Effector memory CD4-positive, alpha-beta T cell (primary cell): Measurements from ENCODE around the gene ZNF655.
"Not testable (repeated sequence)": the region's sequence is repeated elsewhere in the genome, so short reads cannot be mapped to it uniquely, and the experiment has no call there.

Experiments
- DNase-seq, 3 donors: peaks; one replicate each; pipeline ENCODE4 v3.0.0-alpha.2; 2020
- H3K27ac ChIP-seq: 2 replicates; pipeline ENCODE4 v1.7.0; 2013; ENCODE audit warnings: mild to moderate bottlenecking, low read length, moderate library complexity; ENCODE audit not compliant: insufficient read depth, poor library complexity, severe bottlenecking
- H3K27me3 ChIP-seq: replicated peaks from 2 replicates; pipeline ENCODE4 v1.7.0; 2013; ENCODE audit warnings: mild to moderate bottlenecking, low read length; ENCODE audit not compliant: insufficient read depth, control insufficient read depth, poor library complexity, severe bottlenecking
- H3K36me3 ChIP-seq: 2 replicates; pipeline ENCODE4 v1.7.0; 2013; ENCODE audit warnings: mild to moderate bottlenecking, low read length, moderate library complexity; ENCODE audit not compliant: control insufficient read depth, insufficient read depth
- H3K4me1 ChIP-seq: 2 replicates; pipeline ENCODE4 v1.7.0; 2013; ENCODE audit warnings: low read length, mild to moderate bottlenecking; ENCODE audit not compliant: control insufficient read depth, insufficient read depth, poor library complexity, severe bottlenecking
- H3K4me3 ChIP-seq: 2 replicates; pipeline ENCODE4 v1.7.0; 2013; ENCODE audit warnings: low read length, low read depth, mild to moderate bottlenecking; ENCODE audit not compliant: insufficient read depth, poor library complexity, severe bottlenecking
- H3K9me3 ChIP-seq: 2 replicates; pipeline ENCODE4 v1.7.0; 2013; ENCODE audit warnings: mild to moderate bottlenecking, low read length, moderate library complexity; ENCODE audit not compliant: control insufficient read depth

The ZNF655 gene

GRCh38 chr7:99579281-99579955, 21.0 kb downstream of the ZNF655 start:
- DNase-seq = no peak
- Histone ChIP-seq H3K4me3 (peak overlapping the region; percentile 67), H3K27me3 (no peaks in the 10 kb centered on the region), H3K27ac (no peak overlapping the region), H3K36me3 (no peaks in the 10 kb centered on the region), H3K9me3 (no peaks in the 10 kb centered on the region), H3K4me1 (peaks cover 11% of the 10 kb centered on the region)

DNA sequence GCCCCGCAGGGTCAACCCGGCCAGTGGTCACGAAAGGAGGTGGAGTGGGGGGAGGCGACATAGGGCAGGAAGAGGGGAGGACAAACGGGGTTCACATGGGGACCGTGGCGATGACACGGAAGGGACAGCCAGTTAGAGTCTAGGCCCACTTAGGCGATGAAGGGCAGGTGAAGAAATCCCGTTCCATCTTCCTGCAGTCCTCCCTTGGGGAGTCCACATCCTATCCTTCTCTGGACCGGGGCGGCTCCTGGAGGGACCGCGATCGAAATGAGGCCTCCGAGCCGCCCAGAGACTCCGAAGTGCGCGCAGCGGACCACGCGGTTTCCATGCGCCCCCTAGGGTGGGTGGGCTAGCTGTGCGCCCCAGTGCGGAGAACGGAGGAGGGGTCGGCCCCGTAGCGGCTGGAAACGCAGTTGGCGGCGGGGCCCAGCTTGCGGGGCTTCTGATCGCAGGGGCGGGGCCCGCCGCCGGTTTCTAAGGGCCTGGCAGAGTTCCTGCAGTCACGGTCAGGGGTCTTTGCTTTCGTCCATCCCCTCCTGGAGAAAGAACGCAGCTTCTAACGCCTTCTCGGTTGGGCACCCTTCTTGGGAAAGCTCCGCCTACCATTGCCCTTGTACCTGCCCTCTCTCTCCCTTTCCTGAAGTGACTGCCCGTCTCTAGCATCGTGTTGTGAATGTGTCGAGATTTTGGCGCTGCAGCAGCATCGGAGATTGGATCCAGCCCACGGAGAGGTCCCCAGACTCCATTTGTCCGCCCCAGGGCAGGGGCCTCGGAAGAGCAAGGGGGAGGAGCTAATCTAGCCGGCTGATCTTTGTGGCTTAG, 21.7 kb downstream of the ZNF655 start:
- H3K9me3 ChIP-seq = no peaks in the 10 kb centered on the region
- no peaks in the 10 kb centered on the region for H3K36me3 ChIP-seq
- H3K27ac ChIP-seq = peak overlapping the region; percentile 38
- peak in 2 of 3 donors; percentile 22 to 27 for DNase-seq
- H3K4me3 ChIP-seq = peak overlapping the region; percentile 67
- H3K27me3 ChIP-seq = no peaks in the 10 kb centered on the region
- H3K4me1 ChIP-seq = peaks cover 11% of the 10 kb centered on the region

DNA sequence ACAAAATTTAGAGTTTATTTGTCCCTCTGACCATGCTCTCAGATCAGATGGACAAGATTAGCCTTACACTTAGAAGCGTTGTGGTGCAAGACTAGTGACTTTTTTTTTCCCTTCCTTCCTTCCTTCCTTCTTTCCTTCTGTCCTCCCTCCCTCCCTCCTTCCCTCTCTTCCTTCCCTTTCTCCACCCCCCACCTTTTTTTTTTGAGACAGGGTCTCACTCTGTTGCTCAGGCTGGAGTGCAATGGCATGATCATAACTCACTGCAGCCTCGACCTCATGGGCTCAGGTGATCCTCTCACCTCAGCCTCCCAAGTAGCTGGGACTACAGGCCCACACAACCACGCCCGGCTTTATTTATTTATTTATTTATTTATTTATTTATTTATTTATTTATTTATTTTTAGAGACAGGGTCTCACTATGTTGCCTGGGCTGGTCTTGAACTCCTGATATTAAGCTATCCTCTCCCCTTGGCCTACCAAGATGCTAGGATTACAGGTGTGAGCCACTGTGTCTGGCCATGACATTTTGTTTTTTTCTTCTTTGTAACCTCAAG, 22.4 kb downstream of the ZNF655 start:
- peak overlapping the region; percentile 67 for H3K4me3 ChIP-seq
- DNase-seq, H3K9me3 ChIP-seq, H3K27me3 ChIP-seq, H3K36me3 ChIP-seq: not testable (repeated sequence)
- H3K4me1 ChIP-seq = peaks cover 11% of the 10 kb centered on the region
- H3K27ac ChIP-seq = peak overlapping the region; percentile 38

DNA sequence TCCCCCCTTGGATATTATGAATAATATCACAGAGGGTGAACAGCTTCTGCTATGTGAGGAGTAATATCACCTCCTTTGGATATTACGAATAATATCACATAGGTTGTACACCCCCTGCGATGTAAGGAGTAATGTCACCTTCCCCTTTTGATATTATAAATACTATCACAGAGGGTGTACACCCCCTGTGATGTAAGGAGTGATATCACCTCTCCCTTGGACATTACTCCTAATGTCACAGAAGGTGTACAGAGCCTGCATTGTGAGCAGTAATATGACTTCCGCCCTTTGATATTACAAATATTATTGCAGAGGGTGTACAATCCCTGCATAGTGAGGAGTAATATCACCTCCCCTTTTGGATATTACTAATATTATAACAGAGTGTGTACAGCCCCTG, 30.4 kb downstream of the ZNF655 start:
- Histone ChIP-seq H3K36me3 (no peaks in the 10 kb centered on the region), H3K27ac (no peak overlapping the region), H3K27me3 (peaks cover 3% of the 10 kb centered on the region), H3K4me3 (no peak overlapping the region), H3K4me1 (no peaks in the 10 kb centered on the region), H3K9me3 (no peaks in the 10 kb centered on the region)
- no peak for DNase-seq

GRCh38 chr7:99594948-99595745, 36.7 kb downstream of the ZNF655 start:
- no peaks in the 10 kb centered on the region for H3K9me3 ChIP-seq

DNA sequence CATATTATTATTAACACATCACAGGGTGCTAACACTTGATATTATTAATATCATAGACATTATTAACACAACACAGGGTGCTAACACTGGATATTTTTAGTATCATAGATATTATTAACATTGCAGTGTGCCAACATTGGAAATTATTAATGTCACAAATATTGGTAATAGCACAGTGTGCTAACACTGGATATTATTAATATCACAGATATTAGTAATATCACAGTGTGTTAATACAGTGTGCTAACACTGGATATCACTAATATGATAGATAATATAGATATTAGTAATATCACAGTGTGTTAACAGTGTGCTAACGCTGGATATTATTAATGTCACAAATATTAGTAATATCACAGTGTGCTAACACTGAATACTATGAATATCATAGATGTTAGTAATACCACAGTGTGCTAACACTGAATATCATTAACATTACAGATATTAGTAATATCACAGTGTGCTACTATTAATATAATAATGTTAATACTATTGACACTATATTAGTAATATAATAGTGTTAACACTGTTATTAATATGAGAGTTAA, 38.0 kb downstream of the ZNF655 start:
- Histone ChIP-seq H3K27ac (no peak overlapping the region), H3K4me3 (no peak overlapping the region), H3K27me3 (no peaks in the 10 kb centered on the region), H3K4me1 (no peaks in the 10 kb centered on the region), H3K36me3 (no peaks in the 10 kb centered on the region), H3K9me3 (no peaks in the 10 kb centered on the region)
- DNase-seq = no peak

More at GRCh38 chr7:99594948-99595745, 36.7 kb downstream of the ZNF655 start:
- no peak for DNase-seq
- H3K4me1 ChIP-seq = no peaks in the 10 kb centered on the region
- H3K4me3 ChIP-seq = no peak overlapping the region
- H3K36me3 ChIP-seq = no peaks in the 10 kb centered on the region
- no peak overlapping the region for H3K27ac ChIP-seq
- no peaks in the 10 kb centered on the region for H3K27me3 ChIP-seq

DNA sequence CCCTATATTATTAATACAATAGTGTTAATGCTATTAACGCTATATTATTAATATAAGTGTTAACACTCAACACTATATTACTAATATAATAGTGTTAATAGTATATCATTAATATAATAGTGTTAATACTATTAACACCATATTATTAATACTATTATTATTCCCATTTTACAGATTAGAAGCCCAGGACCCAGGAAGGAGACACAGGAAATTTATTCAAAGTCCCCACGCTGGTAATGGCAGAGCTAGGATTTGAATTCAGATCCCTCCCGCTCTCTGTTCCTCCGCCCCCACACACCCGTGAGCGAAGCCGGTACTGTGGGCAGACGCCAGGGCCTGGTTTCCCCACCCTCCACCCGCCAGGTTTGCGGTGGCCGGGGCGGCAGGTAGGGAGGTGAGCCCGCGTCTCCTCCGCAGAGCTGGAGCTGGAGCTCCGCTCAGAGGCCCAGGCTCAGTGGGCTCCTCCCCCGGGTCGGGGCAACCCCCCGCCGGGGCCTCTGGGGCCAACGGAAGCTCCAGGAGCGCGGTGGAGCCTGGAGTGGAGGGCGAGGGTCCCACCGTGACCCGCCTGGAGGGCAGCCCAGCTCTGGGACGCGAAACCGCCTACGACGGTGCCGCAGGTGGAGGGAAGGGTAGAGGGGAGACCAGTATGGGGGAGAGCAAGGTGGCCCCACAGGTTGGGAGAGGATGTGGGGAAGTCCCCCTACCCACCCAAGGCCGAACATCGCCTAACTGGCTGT, 39.5 kb downstream of the ZNF655 start, which contains the start of gene TMEM225B:
TSS of gene TMEM225B (plus strand) at position 506 of the 740 bp plus-strand sequence. CDS start 6,122 bp downstream, outside the sequence.
- Histone ChIP-seq H3K36me3 (no peaks in the 10 kb centered on the region), H3K4me3 (no peak within 1 kb of the TSS)

GRCh38 chr7:99599836-99600235, 41.4 kb downstream of the ZNF655 start:
- DNase-seq = no peak
- no peaks in the 10 kb centered on the region for H3K4me1 ChIP-seq
- H3K27ac ChIP-seq = no peak overlapping the region
- H3K36me3 ChIP-seq = no peaks in the 10 kb centered on the region
- H3K9me3 ChIP-seq = no peaks in the 10 kb centered on the region
- H3K4me3 ChIP-seq = no peak overlapping the region
- no peaks in the 10 kb centered on the region for H3K27me3 ChIP-seq

More for the DNA sequence above, 39.5 kb downstream of the ZNF655 start, which contains the start of gene TMEM225B:
- DNase-seq = no peak
- Histone ChIP-seq H3K4me1 (no peaks in the 10 kb centered on the region), H3K9me3 (no peaks in the 10 kb centered on the region), H3K27me3 (no peaks in the 10 kb centered on the region), H3K27ac (no peak within 1 kb of the TSS)
